Liver (tissue), 3 donors: ENCODE data around the gene RIT2.

Experiments used
- CTCF ChIP-seq: fragments of 150-350 bp; IDR thresholded peaks from 2 replicates; pipeline ENCODE4 v1.5.1; 2017; ENCODE audit warnings: improper control_type of control experiment, low read depth, low read length; ENCODE audit not compliant: missing input control
- FOXA1 ChIP-seq: IDR thresholded peaks from 2 replicates; pipeline ENCODE4 v1.6.1; 2016; ENCODE audit warnings: antibody characterized with exemption
- MAX ChIP-seq: IDR thresholded peaks from 2 replicates; pipeline ENCODE4 v1.6.1; 2016; ENCODE audit warnings: antibody characterized with exemption
- RAD21 ChIP-seq, 2 donors: IDR thresholded peaks; 2 replicates each; pipeline ENCODE4 v1.6.1; 2016; ENCODE audit warnings: antibody characterized with exemption in 2 of 2, mild to moderate bottlenecking in 2 of 2
- SP1 ChIP-seq: IDR thresholded peaks from 2 replicates; pipeline ENCODE4 v1.6.1; 2018; ENCODE audit warnings: antibody characterized with exemption, mild to moderate bottlenecking
- TAF1 ChIP-seq: conservative IDR thresholded peaks from 2 replicates; pipeline ENCODE4 v1.6.1; 2016; ENCODE audit warnings: antibody characterized with exemption, mild to moderate bottlenecking
- YY1 ChIP-seq: IDR thresholded peaks from 2 replicates; pipeline ENCODE4 v1.6.1; 2016; ENCODE audit warnings: antibody characterized with exemption, mild to moderate bottlenecking
- ZBTB33 ChIP-seq: IDR thresholded peaks from 2 replicates; pipeline ENCODE4 v1.6.1; 2016; ENCODE audit warnings: antibody characterized with exemption
- TF ChIP-seq, protein P1 (sequence below): IDR thresholded peaks from 2 replicates; pipeline ENCODE4 v1.6.1; 2016; ENCODE audit warnings: antibody characterized with exemption, mild to moderate bottlenecking
- donor health status: healthy.
- donor health status: healthy.

- TF ChIP-seq MAX (no peak), CTCF (no peak), ZBTB33 (no peak), RAD21 (IDR thresholded peaks at IDR 0.05) (no peak), FOXA1 (no peak), SP1 (no peak), TAF1 (no peak), YY1 (no peak)
- TF ChIP-seq, protein P1, sequence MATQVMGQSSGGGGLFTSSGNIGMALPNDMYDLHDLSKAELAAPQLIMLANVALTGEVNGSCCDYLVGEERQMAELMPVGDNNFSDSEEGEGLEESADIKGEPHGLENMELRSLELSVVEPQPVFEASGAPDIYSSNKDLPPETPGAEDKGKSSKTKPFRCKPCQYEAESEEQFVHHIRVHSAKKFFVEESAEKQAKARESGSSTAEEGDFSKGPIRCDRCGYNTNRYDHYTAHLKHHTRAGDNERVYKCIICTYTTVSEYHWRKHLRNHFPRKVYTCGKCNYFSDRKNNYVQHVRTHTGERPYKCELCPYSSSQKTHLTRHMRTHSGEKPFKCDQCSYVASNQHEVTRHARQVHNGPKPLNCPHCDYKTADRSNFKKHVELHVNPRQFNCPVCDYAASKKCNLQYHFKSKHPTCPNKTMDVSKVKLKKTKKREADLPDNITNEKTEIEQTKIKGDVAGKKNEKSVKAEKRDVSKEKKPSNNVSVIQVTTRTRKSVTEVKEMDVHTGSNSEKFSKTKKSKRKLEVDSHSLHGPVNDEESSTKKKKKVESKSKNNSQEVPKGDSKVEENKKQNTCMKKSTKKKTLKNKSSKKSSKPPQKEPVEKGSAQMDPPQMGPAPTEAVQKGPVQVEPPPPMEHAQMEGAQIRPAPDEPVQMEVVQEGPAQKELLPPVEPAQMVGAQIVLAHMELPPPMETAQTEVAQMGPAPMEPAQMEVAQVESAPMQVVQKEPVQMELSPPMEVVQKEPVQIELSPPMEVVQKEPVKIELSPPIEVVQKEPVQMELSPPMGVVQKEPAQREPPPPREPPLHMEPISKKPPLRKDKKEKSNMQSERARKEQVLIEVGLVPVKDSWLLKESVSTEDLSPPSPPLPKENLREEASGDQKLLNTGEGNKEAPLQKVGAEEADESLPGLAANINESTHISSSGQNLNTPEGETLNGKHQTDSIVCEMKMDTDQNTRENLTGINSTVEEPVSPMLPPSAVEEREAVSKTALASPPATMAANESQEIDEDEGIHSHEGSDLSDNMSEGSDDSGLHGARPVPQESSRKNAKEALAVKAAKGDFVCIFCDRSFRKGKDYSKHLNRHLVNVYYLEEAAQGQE: no peak
These were observed 80.6 kb downstream of the RIT2 start for GRCh38 chr18:43034683-43035500.
